Bronchial smooth muscle cell (primary cell): Measurements from ENCODE around the gene ZBTB4. TPM values are rescaled to one million over a fixed set of nuclear protein-coding genes. Genes with fewer than 3 reads are reported as not detected.

Source experiments
- total RNA-seq: library from RNA; depleted of rRNA; stranded (reverse); fragments of >200 nt; gene quantifications from 2 replicates; pipeline ENCODE4 v1.2.1, GENCODE V29; 2014

ZBTB4 gene
- total RNA-seq = 12.5 and 16.4 TPM in 2 replicates

GRCh38 chr17:7479213-7480088, at the start of gene ZBTB4:
Gene ZBTB4 (minus strand): TSS chr17:7479631. CDS start chr17:7466801, 12,830 bp downstream.

GRCh38 chr17:7484067-7484918, 4.9 kb upstream of the ZBTB4 start, which contains the start of gene POLR2A:
Gene POLR2A (plus strand): TSS chr17:7484366.

GRCh38 chr17:7481275-7481674, 1.8 kb upstream of the ZBTB4 start, which contains the start of gene SLC35G6:
Gene SLC35G6 (plus strand): TSS chr17:7481446. CDS start chr17:7481517, 71 bp downstream.

GRCh38 chr17:7444682-7445618, 34.5 kb downstream of the ZBTB4 start, which contains the start of gene CHRNB1:
Gene CHRNB1 (plus strand): TSS chr17:7445061. CDS start chr17:7445128, 67 bp downstream.

GRCh38 chr17:7439462-7440112, 39.8 kb downstream of the ZBTB4 start, which contains the start of gene FGF11:
Gene FGF11 (plus strand): TSS chr17:7439512. CDS start chr17:7439621, 109 bp downstream.

GRCh38 chr17:7428557-7428956, 50.9 kb downstream of the ZBTB4 start, which contains the start of gene SPEM3:
Gene SPEM3 (plus strand): TSS chr17:7428857. CDS start chr17:7428903, 46 bp downstream.

GRCh38 chr17:7425316-7425715, 54.1 kb downstream of the ZBTB4 start, which contains the start of gene SPEM2:
Gene SPEM2 (plus strand): TSS chr17:7425616. CDS start chr17:7425689, 73 bp downstream.

GRCh38 chr17:7419819-7420610, 59.4 kb downstream of the ZBTB4 start, which contains the start of gene SPEM1:
Gene SPEM1 (plus strand): TSS chr17:7420324. CDS start chr17:7420385, 61 bp downstream.

Other genes with a start within 250 kb of the ZBTB4 start
- 106 and 115 TPM in 2 replicates for gene DVL2, start 245.1 kb downstream of the ZBTB4 start, total RNA-seq
- 29.5 and 39.6 TPM in 2 replicates for gene PHF23, start 240.2 kb downstream of the ZBTB4 start, total RNA-seq
- 192 and 205 TPM in 2 replicates for gene GABARAP, start 237.2 kb downstream of the ZBTB4 start, total RNA-seq
- gene CTDNEP1, start 227.9 kb downstream of the ZBTB4 start, total RNA-seq = 19.1 and 23.0 TPM in 2 replicates
- gene ELP5, start 227.4 kb downstream of the ZBTB4 start, total RNA-seq = 19.9 and 22.9 TPM in 2 replicates
- gene CLDN7, start 217.2 kb downstream of the ZBTB4 start, total RNA-seq = 4.2 and 16.5 TPM in 2 replicates
- gene SLC2A4, start 197.9 kb downstream of the ZBTB4 start, total RNA-seq = 0.09 and 0.16 TPM in 2 replicates
- gene YBX2, start 185.0 kb downstream of the ZBTB4 start, total RNA-seq = 0.09 TPM in 1 of 2 replicates, not detected in the other
- gene EIF5A, start 172.0 kb downstream of the ZBTB4 start, total RNA-seq = 435 and 499 TPM in 2 replicates
- gene GPS2, start 164.3 kb downstream of the ZBTB4 start, total RNA-seq = 22.5 and 47.1 TPM in 2 replicates
- 18.9 and 25.7 TPM in 2 replicates for gene NEURL4, start 150.3 kb downstream of the ZBTB4 start, total RNA-seq
- 3.3 and 5.2 TPM in 2 replicates for gene ACAP1, start 143.1 kb downstream of the ZBTB4 start, total RNA-seq
- 4.6 and 5.4 TPM in 2 replicates for gene KCTD11, start 127.5 kb downstream of the ZBTB4 start, total RNA-seq
- gene TMEM95, start 124.5 kb downstream of the ZBTB4 start, total RNA-seq = not detected in 2 replicates
- 0.09 and 0.32 TPM in 2 replicates for gene TNK1, start 98.5 kb downstream of the ZBTB4 start, total RNA-seq
- 15.5 and 15.9 TPM in 2 replicates for gene PLSCR3, start 85.1 kb downstream of the ZBTB4 start, total RNA-seq
- gene TMEM256, start 75.5 kb downstream of the ZBTB4 start, total RNA-seq = 70.3 and 140 TPM in 2 replicates
- gene NLGN2, start 71.8 kb downstream of the ZBTB4 start, total RNA-seq = 6.8 and 7.1 TPM in 2 replicates
- 0.16 TPM in 1 of 2 replicates, not detected in the other for gene SPEM1, start 59.3 kb downstream of the ZBTB4 start, total RNA-seq
- not detected in 2 replicates for gene SPEM2, start 54.0 kb downstream of the ZBTB4 start, total RNA-seq
- gene SPEM3, start 50.8 kb downstream of the ZBTB4 start, total RNA-seq = not detected in 2 replicates
- gene TMEM102, start 44.2 kb downstream of the ZBTB4 start, total RNA-seq = 0.60 and 2.4 TPM in 2 replicates
- gene FGF11, start 40.1 kb downstream of the ZBTB4 start, total RNA-seq = 1.0 and 1.1 TPM in 2 replicates
- 8.8 and 10.1 TPM in 2 replicates for gene CHRNB1, start 34.6 kb downstream of the ZBTB4 start, total RNA-seq
- gene SLC35G6, start 1.8 kb upstream of the ZBTB4 start, total RNA-seq = not detected in 2 replicates
- gene POLR2A, start 4.7 kb upstream of the ZBTB4 start, total RNA-seq = 107 and 113 TPM in 2 replicates
- 7.3 and 9.1 TPM in 2 replicates for gene TNFSF12, start 69.4 kb upstream of the ZBTB4 start, total RNA-seq
- gene TNFSF13, start 79.1 kb upstream of the ZBTB4 start, total RNA-seq = 0.34 and 1.7 TPM in 2 replicates
- gene SENP3, start 82.3 kb upstream of the ZBTB4 start, total RNA-seq = 51.1 and 54.5 TPM in 2 replicates
- 21.0 and 27.6 TPM in 2 replicates for gene CD68, start 100.0 kb upstream of the ZBTB4 start, total RNA-seq
- 36.7 and 48.5 TPM in 2 replicates for gene MPDU1, start 104.2 kb upstream of the ZBTB4 start, total RNA-seq
- gene SOX15, start 110.5 kb upstream of the ZBTB4 start, total RNA-seq = 0.17 and 0.32 TPM in 2 replicates
- gene FXR2, start 135.3 kb upstream of the ZBTB4 start, total RNA-seq = 31.5 and 35.0 TPM in 2 replicates
- gene SAT2, start 148.2 kb upstream of the ZBTB4 start, total RNA-seq = 55.3 and 67.3 TPM in 2 replicates
- 0.26 and 0.47 TPM in 2 replicates for gene SHBG, start 150.5 kb upstream of the ZBTB4 start, total RNA-seq
- not detected in 2 replicates for gene ATP1B2, start 171.3 kb upstream of the ZBTB4 start, total RNA-seq
- 13.1 and 13.7 TPM in 2 replicates for gene TP53, start 207.9 kb upstream of the ZBTB4 start, total RNA-seq
- 2.7 and 4.6 TPM in 2 replicates for gene WRAP53, start 208.8 kb upstream of the ZBTB4 start, total RNA-seq
- 0.86 and 0.95 TPM in 2 replicates for gene EFNB3, start 225.6 kb upstream of the ZBTB4 start, total RNA-seq
- gene DNAH2, start 238.1 kb upstream of the ZBTB4 start, total RNA-seq = under 0.01 and 0.16 TPM in 2 replicates